CD4-positive, alpha-beta T cell treated with Interleukin-17A for 4 hours (primary cell): ENCODE measurements around the gene SERF2.
"Not testable (repeated sequence)": the region's sequence is repeated elsewhere in the genome, so short reads cannot be mapped to it uniquely, and the experiment has no call there.

ENCODE experiments used
- DNase-seq: peaks from one replicate; pipeline ENCODE4 v3.0.0-alpha.2; 2020; ENCODE audit warnings: mixed read lengths

SERF2 gene

DNA sequence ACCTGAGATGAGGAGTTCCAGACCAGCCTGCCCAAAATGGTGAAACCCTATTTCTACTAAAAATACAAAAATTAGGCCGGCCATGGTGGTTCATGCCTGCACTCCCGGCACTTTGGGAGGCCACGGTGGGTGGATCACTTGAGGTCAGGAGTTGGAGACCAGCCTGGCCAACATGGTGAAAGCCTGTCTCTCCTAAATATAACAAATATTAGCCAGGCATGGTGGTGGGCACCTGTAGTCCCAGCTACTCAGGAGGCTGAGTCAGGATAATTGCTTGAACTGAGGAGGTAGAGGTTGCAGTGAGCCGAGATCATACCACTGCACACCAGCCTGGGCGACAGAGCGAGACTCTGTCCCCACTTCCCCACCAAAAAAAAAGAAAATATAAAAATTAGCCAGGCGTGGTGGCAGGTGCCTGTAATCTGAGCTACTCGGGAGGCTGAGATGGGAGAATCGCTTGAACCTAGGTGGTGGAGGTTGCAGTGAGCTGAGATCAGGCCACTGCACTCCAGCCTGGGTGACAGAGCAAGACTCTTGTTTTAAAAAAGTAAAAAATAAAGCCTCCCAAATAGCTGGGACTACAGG lies 38.7 kb downstream of the SERF2 start:
- not testable (repeated sequence) for DNase-seq

- not testable (repeated sequence) for DNase-seq
These were observed 39.5 kb downstream of the SERF2 start for GRCh38 chr15:43831519-43832052.

GRCh38 chr15:43832485-43832884 lies 40.4 kb downstream of the SERF2 start:
- not testable (repeated sequence) for DNase-seq

- no peak for DNase-seq
These were observed 53.3 kb downstream of the SERF2 start for GRCh38 chr15:43845421-43845820.
